A673 (cell line): ENCODE data around the gene FAM240B. TPM values are rescaled to one million over a fixed set of nuclear protein-coding genes. Genes with fewer than 3 reads are reported as not detected.

Source experiments
- BruUV-seq: library from RNA; stranded (reverse); fragments of 400-500 nt; replicated peaks from 2 replicates; lab custom pipeline; 2021; lab: Mats Ljungman, UMichigan
- CTCF ChIA-PET: fragments of 300-600 bp; sonication (Branson Sonifier 250); formaldehyde crosslinking; loops from one replicate; lab custom pipeline; 2022; ENCODE audit warnings: antibody characterized with exemption; lab: Charles Lee
- POLR2A ChIA-PET: fragments of 300-600 bp; sonication (Branson Sonifier 250); formaldehyde crosslinking; loops from one replicate; lab custom pipeline; 2022; ENCODE audit warnings: antibody characterized with exemption; ENCODE audit not compliant: low non-redundant PET; lab: Charles Lee
- DNase-seq: peaks from one replicate; pipeline ENCODE4 v3.0.0-alpha.2; 2015; ENCODE audit warnings: low spot score
- H3K27ac ChIP-seq: fragments of 200-600 bp; sonication (generic); 2 replicates; pipeline ENCODE4 v1.5.1; 2016; ENCODE audit warnings: mixed run types, low read depth, mild to moderate bottlenecking, mixed read lengths, antibody characterized with exemption, low read length; ENCODE audit not compliant: poor library complexity, severe bottlenecking
- H3K27me3 ChIP-seq: fragments of 200-600 bp; sonication (generic); replicated peaks from 2 replicates; pipeline ENCODE4 v1.6.1; 2017; ENCODE audit warnings: mixed run types, low read depth, mild to moderate bottlenecking, mixed read lengths, antibody characterized with exemption, low read length; ENCODE audit not compliant: insufficient read depth, poor library complexity
- H3K36me3 ChIP-seq: fragments of 200-600 bp; sonication (generic); 2 replicates; pipeline ENCODE4 v1.6.1; 2016; ENCODE audit warnings: mixed run types, mild to moderate bottlenecking, mixed read lengths, antibody characterized with exemption, low read length; ENCODE audit not compliant: insufficient read depth, poor library complexity, severe bottlenecking
- H3K4me1 ChIP-seq: fragments of 200-600 bp; sonication (generic); 2 replicates; pipeline ENCODE4 v1.6.1; 2017; ENCODE audit warnings: mixed run types, mild to moderate bottlenecking, mixed read lengths, antibody characterized with exemption, low read length; ENCODE audit not compliant: insufficient read depth, poor library complexity, severe bottlenecking
- H3K4me3 ChIP-seq: fragments of 200-600 bp; sonication (generic); 2 replicates; pipeline ENCODE4 v1.5.1; 2016; ENCODE audit warnings: low read depth, mixed run types, mild to moderate bottlenecking, mixed read lengths, low read length; ENCODE audit not compliant: poor library complexity, severe bottlenecking
- H3K9me3 ChIP-seq: fragments of 200-600 bp; sonication (generic); 2 replicates; pipeline ENCODE4 v1.6.1; 2016; ENCODE audit warnings: mixed run types, low read depth, mild to moderate bottlenecking, mixed read lengths, antibody characterized with exemption, low read length; ENCODE audit not compliant: poor library complexity, severe bottlenecking
- CTCF ChIP-seq: fragments of 300-800, 200-600 bp; sonication (generic); conservative IDR thresholded peaks from 2 replicates; pipeline ENCODE4 v1.5.1; 2017; ENCODE audit warnings: low read depth, mild to moderate bottlenecking, antibody characterized with exemption, low read length, moderate library complexity, mixed read lengths
- EZH2 ChIP-seq: fragments of 200-600 bp; sonication (generic); IDR thresholded peaks from 2 replicates; pipeline ENCODE4 v1.6.1; 2017; ENCODE audit warnings: borderline replicate concordance, low read depth, mild to moderate bottlenecking, mixed read lengths, antibody characterized with exemption, low read length; ENCODE audit not compliant: poor library complexity, severe bottlenecking
- intact Hi-C: fragments of 100-400 bp; cut with micrococcal nuclease; formaldehyde crosslinking; loops from one replicate; pipeline ENCODE4 v1.10.0; 2022; ENCODE audit not compliant: unreplicated experiment
- total RNA-seq: library from RNA; stranded (reverse); gene quantifications from 2 replicates; pipeline ENCODE4 v1.2.3, GENCODE V29; 2021

The FAM240B gene
- total RNA-seq, 1 experiment from 2014 or later, result not detected

GRCh38 chr9:38649731-38650363 lies 70.1 kb downstream of the FAM240B start:
- no peak for DNase-seq
- Histone ChIP-seq H3K9me3 (no peaks in the 10 kb centered on the region), H3K27ac (no peak overlapping the region), H3K36me3 (no peaks in the 10 kb centered on the region), H3K4me1 (no peaks in the 10 kb centered on the region), H3K27me3 (no peaks in the 10 kb centered on the region), H3K4me3 (no peak overlapping the region)
- intact Hi-C loops, result loop anchor here (10.0 kb wide), 1 partner anchor 55 kb away; no protein-coding TSS in a partner anchor
- no peak for TF ChIP-seq EZH2
- TF ChIP-seq CTCF, result no peak
- ChIA-PET CTCF (no interaction called here), POLR2A (no interaction called here)
- BruUV-seq, result no TSS peak

- H3K9me3 ChIP-seq, result no peaks in the 10 kb centered on the region
- no peak overlapping the region for H3K4me3 ChIP-seq
- TF ChIP-seq CTCF (no peak), EZH2 (no peak)
- intact Hi-C loops, result no loop called here
- BruUV-seq, result no TSS peak
- H3K4me1 ChIP-seq, result no peaks in the 10 kb centered on the region
- ChIA-PET CTCF (no interaction called here), POLR2A (no interaction called here)
- no peaks in the 10 kb centered on the region for H3K27me3 ChIP-seq
- H3K27ac ChIP-seq, result no peak overlapping the region
- no peaks in the 10 kb centered on the region for H3K36me3 ChIP-seq
- no peak for DNase-seq
These were observed 75.3 kb downstream of the FAM240B start for GRCh38 chr9:38644601-38645000.

Other genes starting within 250 kb of the FAM240B start
- not detected in 2 replicates for gene ANKRD18A, start 99.5 kb downstream of the FAM240B start, total RNA-seq